HepG2 (cell line): ENCODE results near the gene L2HGDH. TPM values are rescaled to one million over a fixed set of nuclear protein-coding genes. Genes with fewer than 3 reads are reported as not detected.

Experiments
- ATF4 ChIP-seq, 2 experiments: fragments of 450-650 bp in 1 of 2; sonication (generic) in 1 of 2; formaldehyde crosslinking; IDR thresholded peaks; 2 replicates each; pipeline versions ENCODE4 v1.5.0 to v1.8.0; 2020 to 2022; ENCODE audit warnings: mild to moderate bottlenecking in 1 of 2, missing genetic modification reagents in 1 of 2
- CBX5 ChIP-seq: sonication (generic); formaldehyde crosslinking; IDR thresholded peaks from 2 replicates; pipeline ENCODE4 v1.4.0; 2020; ENCODE audit warnings: missing genetic modification reagents, borderline replicate concordance
- FOXA3 ChIP-seq: IDR thresholded peaks from 2 replicates; pipeline ENCODE4 v1.6.1; 2016; ENCODE audit warnings: missing genetic modification reagents, missing compliant biosample characterization
- NFYC ChIP-seq: IDR thresholded peaks from 2 replicates; pipeline ENCODE4 v1.6.1; 2016; ENCODE audit warnings: missing genetic modification reagents, missing compliant biosample characterization
- RBFOX2 ChIP-seq: fragments of 200-400 bp; formaldehyde crosslinking; IDR thresholded peaks from 2 replicates; pipeline ENCODE4 v1.6.1; 2017; ENCODE audit warnings: low read depth, mild to moderate bottlenecking, low read length
- SKI ChIP-seq: fragments of 450-650 bp; IDR thresholded peaks from one replicate; pipeline ENCODE4 v1.6.1; 2018; ENCODE audit warnings: mild to moderate bottlenecking; ENCODE audit not compliant: partially characterized antibody
- TAF15 ChIP-seq: fragments of 200-400 bp; formaldehyde crosslinking; IDR thresholded peaks from one replicate; pipeline ENCODE4 v1.6.1; 2018; ENCODE audit warnings: mild to moderate bottlenecking, low read depth, low read length; ENCODE audit not compliant: poor library complexity, severe bottlenecking
- TRIM22 ChIP-seq: fragments of 450-650 bp; IDR thresholded peaks from 2 replicates; pipeline ENCODE4 v1.6.1; 2017
- ZNF550 ChIP-seq: sonication (generic); formaldehyde crosslinking; IDR thresholded peaks from 2 replicates; pipeline ENCODE4 v1.4.0; 2020; ENCODE audit warnings: mild to moderate bottlenecking, missing genetic modification reagents, borderline replicate concordance
- ZNF576 ChIP-seq: sonication (generic); formaldehyde crosslinking; IDR thresholded peaks from 2 replicates; pipeline ENCODE4 v1.4.0; 2020; ENCODE audit warnings: mild to moderate bottlenecking, missing genetic modification reagents
- ZNF781 ChIP-seq: sonication (generic); formaldehyde crosslinking; IDR thresholded peaks from 2 replicates; pipeline ENCODE4 v1.5.1; 2020; ENCODE audit warnings: borderline replicate concordance, mild to moderate bottlenecking, missing genetic modification reagents; ENCODE audit errors: not compliant biosample characterization
- polyA plus RNA-seq, 8 experiments: library from polyadenylated mRNA; depleted of rRNA in 3 of 8; stranded (reverse) in 7 of 8; unstranded in 1 of 8; fragments of >200 nt; fragmentation: Illumina TruSeq in 4 of 8; extraction: Trizol in 4 of 8; gene quantifications; 2 replicates each; pipeline versions ENCODE4 v1.2.1 to v1.2.3, GENCODE V29; 2011 to 2016; ENCODE audit warnings: low read depth in 4 of 8, missing spikeins in 1 of 8, mixed read lengths in 1 of 8; ENCODE audit not compliant: insufficient read depth in 1 of 8
- total RNA-seq, 5 experiments: library from RNA; depleted of rRNA; stranded (reverse); fragments of >200 nt; fragmentation: Illumina TruSeq; extraction: Trizol; gene quantifications; 2 replicates each; pipeline ENCODE4 v1.2.3, GENCODE V29; 2016; ENCODE audit warnings: low read depth in 1 of 5
- TF ChIP-seq, protein P1 (sequence below): sonication (generic); formaldehyde crosslinking; IDR thresholded peaks from 2 replicates; pipeline ENCODE4 v1.4.0; 2020; ENCODE audit warnings: missing genetic modification reagents
- TF ChIP-seq, protein P2 (sequence below): IDR thresholded peaks from 2 replicates; pipeline ENCODE4 v1.6.1; 2012; ENCODE audit warnings: inconsistent platforms

L2HGDH gene
- total and polyA plus RNA-seq, 2 of the 13 experiments (the other 11 are each of a cell fraction or from before 2014, with no cell fraction given), result 3.3 to 5.0 TPM

- TF ChIP-seq ZNF550 (CRISPR knock-in tag) (peak; percentile 74; the same call in 1 of the 2 replicates), CBX5 (CRISPR knock-in tag) (0 out of 2 replicates have a peak, but pooled peaks have one; percentile 27), SKI (no peak), NFYC (CRISPR knock-in tag) (peak; percentile 86), ATF4 (CRISPR knock-in tag; IDR thresholded peaks at IDR 0.05) (0 out of 4 replicates have a peak, but pooled peaks of 1 of the 2 experiments have one; percentile 12), ZNF781 (peak; percentile 87), TAF15 (peak; percentile 84), ZNF576 (no peak), RBFOX2 (peak; percentile 98), TRIM22 (no peak), FOXA3 (peak; percentile 48)
- TF ChIP-seq, protein P1, sequence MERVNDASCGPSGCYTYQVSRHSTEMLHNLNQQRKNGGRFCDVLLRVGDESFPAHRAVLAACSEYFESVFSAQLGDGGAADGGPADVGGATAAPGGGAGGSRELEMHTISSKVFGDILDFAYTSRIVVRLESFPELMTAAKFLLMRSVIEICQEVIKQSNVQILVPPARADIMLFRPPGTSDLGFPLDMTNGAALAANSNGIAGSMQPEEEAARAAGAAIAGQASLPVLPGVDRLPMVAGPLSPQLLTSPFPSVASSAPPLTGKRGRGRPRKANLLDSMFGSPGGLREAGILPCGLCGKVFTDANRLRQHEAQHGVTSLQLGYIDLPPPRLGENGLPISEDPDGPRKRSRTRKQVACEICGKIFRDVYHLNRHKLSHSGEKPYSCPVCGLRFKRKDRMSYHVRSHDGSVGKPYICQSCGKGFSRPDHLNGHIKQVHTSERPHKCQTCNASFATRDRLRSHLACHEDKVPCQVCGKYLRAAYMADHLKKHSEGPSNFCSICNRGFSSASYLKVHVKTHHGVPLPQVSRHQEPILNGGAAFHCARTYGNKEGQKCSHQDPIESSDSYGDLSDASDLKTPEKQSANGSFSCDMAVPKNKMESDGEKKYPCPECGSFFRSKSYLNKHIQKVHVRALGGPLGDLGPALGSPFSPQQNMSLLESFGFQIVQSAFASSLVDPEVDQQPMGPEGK (CRISPR knock-in tag), result peak; percentile 67; the same call in 1 of the 2 replicates
- TF ChIP-seq, protein P2, sequence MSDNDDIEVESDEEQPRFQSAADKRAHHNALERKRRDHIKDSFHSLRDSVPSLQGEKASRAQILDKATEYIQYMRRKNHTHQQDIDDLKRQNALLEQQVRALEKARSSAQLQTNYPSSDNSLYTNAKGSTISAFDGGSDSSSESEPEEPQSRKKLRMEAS, result peak; percentile 97
These were observed at the start of gene L2HGDH, which contains the start of gene DMAC2L (continued) for GRCh38 chr14:50311972-50312733.
